Measurements from ENCODE around the gene ICAM2. TPM values are rescaled to one million over a fixed set of nuclear protein-coding genes. Genes with fewer than 3 reads are reported as not detected.

Gene ICAM2
- total RNA-seq, 5 donors from 2014 or later (not counting 1 experiment from before 2014, with no cell fraction given) = 69.6 to 132 (median 116) TPM

GRCh38 chr17:64059756-64060155, 39.3 kb upstream of the ICAM2 start:
- Histone ChIP-seq H3K4me1 (ENCODE audit: control insufficient read depth in 1 of 2, extremely low read depth in 1 of 2, insufficient read depth in 2 of 2, low read length in 2 of 2) (peaks cover 3 to 66% of the 10 kb centered on the region in 2 experiments), H3K36me3 (ENCODE audit: control insufficient read depth in 2 of 2, extremely low read depth in 1 of 2, insufficient read depth in 1 of 2, low read length in 1 of 2) (peaks cover 5 to 70% of the 10 kb centered on the region in 2 donors), H3K27me3 (replicated peaks in 1 of 2; ENCODE audit: control insufficient read depth in 2 of 2, extremely low read depth in 1 of 2, insufficient read depth in 2 of 2, low read length in 1 of 2) (no peaks in the 10 kb centered on the region), H3K9me3 (no peaks in the 10 kb centered on the region), H3K27ac (ENCODE audit: low read length) (peak overlapping the region; percentile 25), H3K4me3 (ENCODE audit: control insufficient read depth in 1 of 2, extremely low read depth in 1 of 2, low read length in 1 of 2) (no peak overlapping the region)
- H3K4me1 Mint-ChIP-seq = peaks cover 19 to 95% (median 49%) of the 10 kb centered on the region in 3 donors
- DNase-seq = no peak
- no peaks in the 10 kb centered on the region for H3K9me3 Mint-ChIP-seq
- ChIA-PET CTCF (interaction anchor here (0.7 to 1.9 kb wide), 3 partner anchors 39 to 1761 kb away, joined by 4 to 5 read pairs (median 5); partner anchors contain the start of gene ICAM2 (in 1 of the 2)), POLR2A (interaction anchor here in 1 of 2 donors (0.5 kb wide), 1 partner anchor 99 kb away, joined by 5 read pairs; no protein-coding TSS in a partner anchor)
- no peaks in the 10 kb centered on the region for H3K27me3 Mint-ChIP-seq
- peak overlapping the region; percentile 42 to 82 for H3K27ac Mint-ChIP-seq
- peaks cover 83% of the 10 kb centered on the region for H3K36me3 Mint-ChIP-seq
- H3K4me3 Mint-ChIP-seq = peak overlapping the region in 2 of 3 donors; percentile 6 to 13
- ATAC-seq (replicated peaks in 1 of 4) = no peak
- 100% methylated on average over 2 of the region's 2 CpGs for WGBS (ENCODE audit: insufficient coverage)

- DNase-seq = no peak
- no peak overlapping the region for H3K4me3 ChIP-seq (ENCODE audit: control insufficient read depth in 1 of 2, extremely low read depth in 1 of 2, low read length in 1 of 2)
- CTCF ChIA-PET = interaction anchor here in 1 of 2 donors (1.9 kb wide), 1 partner anchor 75 kb away, joined by 5 read pairs; no protein-coding TSS in a partner anchor
- 94% methylated on average over 4 of the region's 5 CpGs for WGBS (ENCODE audit: insufficient coverage)
- Mint-ChIP-seq H3K9me3 (no peaks in the 10 kb centered on the region), H3K4me3 (no peak overlapping the region), H3K27me3 (no peaks in the 10 kb centered on the region), H3K36me3 (peaks cover 77% of the 10 kb centered on the region), H3K27ac (peak overlapping the region; percentile 17 to 82), H3K4me1 (peaks cover 19 to 88% (median 38%) of the 10 kb centered on the region in 3 donors)
- no peaks in the 10 kb centered on the region for H3K9me3 ChIP-seq
- no peaks in the 10 kb centered on the region for H3K27me3 ChIP-seq (replicated peaks in 1 of 2; ENCODE audit: control insufficient read depth in 2 of 2, extremely low read depth in 1 of 2, insufficient read depth in 2 of 2, low read length in 1 of 2)
- POLR2A ChIA-PET = interaction anchor here in 1 of 2 donors (0.6 kb wide), 1 partner anchor 16 kb away, joined by 3 read pairs; no protein-coding TSS in a partner anchor
- H3K27ac ChIP-seq (ENCODE audit: low read length) = no peak overlapping the region
- H3K36me3 ChIP-seq (ENCODE audit: control insufficient read depth in 2 of 2, extremely low read depth in 1 of 2, insufficient read depth in 1 of 2, low read length in 1 of 2) = peaks cover 5 to 71% of the 10 kb centered on the region in 2 donors
- H3K4me1 ChIP-seq (ENCODE audit: control insufficient read depth in 1 of 2, extremely low read depth in 1 of 2, insufficient read depth in 2 of 2, low read length in 2 of 2) = peaks cover 3 to 55% of the 10 kb centered on the region in 2 experiments
- no peak for ATAC-seq (replicated peaks in 1 of 4)
Observed at GRCh38 chr17:64058621-64059020, 38.2 kb upstream of the ICAM2 start.

- no peak overlapping the region for H3K4me3 Mint-ChIP-seq
Observed at GRCh38 chr17:64057701-64058263, 37.3 kb upstream of the ICAM2 start.

GRCh38 chr17:64056269-64057005, 36.0 kb upstream of the ICAM2 start:
- Histone ChIP-seq H3K36me3 (ENCODE audit: control insufficient read depth in 2 of 2, extremely low read depth in 1 of 2, insufficient read depth in 1 of 2, low read length in 1 of 2) (peaks cover 5 to 74% of the 10 kb centered on the region in 2 donors), H3K4me1 (ENCODE audit: control insufficient read depth in 1 of 2, extremely low read depth in 1 of 2, insufficient read depth in 2 of 2, low read length in 2 of 2) (peaks cover 9 to 47% of the 10 kb centered on the region in 2 experiments), H3K27me3 (replicated peaks in 1 of 2; ENCODE audit: control insufficient read depth in 2 of 2, extremely low read depth in 1 of 2, insufficient read depth in 2 of 2, low read length in 1 of 2) (no peaks in the 10 kb centered on the region), H3K4me3 (ENCODE audit: control insufficient read depth in 1 of 2, extremely low read depth in 1 of 2, low read length in 1 of 2) (no peak overlapping the region), H3K27ac (ENCODE audit: low read length) (peak overlapping the region; percentile 34), H3K9me3 (no peaks in the 10 kb centered on the region)
- ChIA-PET POLR2A (interaction anchor here (0.5 to 1.0 kb wide), 3 partner anchors 38 to 89 kb away, joined by 3 to 7 read pairs (median 6); no protein-coding TSS in a partner anchor), CTCF (interaction anchor here in 1 of 2 donors (1.1 to 2.2 kb wide), 3 partner anchors 28 to 77 kb away, joined by 4 to 16 read pairs (median 5); no protein-coding TSS in a partner anchor)
- Mint-ChIP-seq H3K4me3 (peak overlapping the region in 1 of 3 donors; percentile 5), H3K27me3 (no peaks in the 10 kb centered on the region), H3K27ac (peak overlapping the region; percentile 86 to 91), H3K4me1 (peaks cover 30 to 88% (median 34%) of the 10 kb centered on the region in 3 donors), H3K36me3 (peaks cover 80% of the 10 kb centered on the region), H3K9me3 (no peaks in the 10 kb centered on the region)
- DNase-seq = no peak
- WGBS (ENCODE audit: insufficient coverage) = 42% methylated on average over 7 of the region's 12 CpGs
- ATAC-seq (replicated peaks in 1 of 4) = peak; percentile 22 to 43 (median 38)

More at GRCh38 chr17:64057701-64058263, 37.3 kb upstream of the ICAM2 start:
- H3K4me1 Mint-ChIP-seq = peaks cover 19 to 88% (median 29%) of the 10 kb centered on the region in 3 donors
- no peaks in the 10 kb centered on the region for H3K27me3 ChIP-seq (replicated peaks in 1 of 2; ENCODE audit: control insufficient read depth in 2 of 2, extremely low read depth in 1 of 2, insufficient read depth in 2 of 2, low read length in 1 of 2)
- H3K9me3 Mint-ChIP-seq = no peaks in the 10 kb centered on the region
- no peaks in the 10 kb centered on the region for H3K9me3 ChIP-seq
- ATAC-seq (replicated peaks in 1 of 4) (no peak), DNase-seq (no peak)
- H3K27ac Mint-ChIP-seq = peak overlapping the region; percentile 86 to 91
- H3K36me3 ChIP-seq (ENCODE audit: control insufficient read depth in 2 of 2, extremely low read depth in 1 of 2, insufficient read depth in 1 of 2, low read length in 1 of 2) = peaks cover 5 to 71% of the 10 kb centered on the region in 2 donors
- ChIA-PET POLR2A (interaction anchor here in 1 of 2 donors (1.1 kb wide), 1 partner anchor 76 kb away, joined by 3 read pairs; no protein-coding TSS in a partner anchor), CTCF (interaction anchor here in 1 of 2 donors (0.8 to 1.1 kb wide), 2 partner anchors 16 to 29 kb away, joined by 3 to 5 read pairs; no protein-coding TSS in a partner anchor)
- peaks cover 77% of the 10 kb centered on the region for H3K36me3 Mint-ChIP-seq
- H3K4me3 ChIP-seq (ENCODE audit: control insufficient read depth in 1 of 2, extremely low read depth in 1 of 2, low read length in 1 of 2) = no peak overlapping the region
- 97% methylated on average over 9 of the region's 9 CpGs for WGBS (ENCODE audit: insufficient coverage)
- peaks cover 3 to 46% of the 10 kb centered on the region in 2 experiments for H3K4me1 ChIP-seq (ENCODE audit: control insufficient read depth in 1 of 2, extremely low read depth in 1 of 2, insufficient read depth in 2 of 2, low read length in 2 of 2)
- H3K27ac ChIP-seq (ENCODE audit: low read length) = no peak overlapping the region
- no peaks in the 10 kb centered on the region for H3K27me3 Mint-ChIP-seq

GRCh38 chr17:64055183-64056142, 35.0 kb upstream of the ICAM2 start:
- no peak for DNase-seq
- peaks cover 13 to 47% of the 10 kb centered on the region in 2 experiments for H3K4me1 ChIP-seq (ENCODE audit: control insufficient read depth in 1 of 2, extremely low read depth in 1 of 2, insufficient read depth in 2 of 2, low read length in 2 of 2)

More at GRCh38 chr17:64055183-64056142, 35.0 kb upstream of the ICAM2 start:
- H3K4me1 Mint-ChIP-seq = peaks cover 35 to 88% (median 37%) of the 10 kb centered on the region in 3 donors
- H3K4me3 Mint-ChIP-seq = no peak overlapping the region
- ChIA-PET POLR2A (interaction anchor here in 1 of 2 donors (0.6 kb wide), 1 partner anchor 74 kb away, joined by 7 read pairs; no protein-coding TSS in a partner anchor), CTCF (interaction anchor here in 1 of 2 donors (1.3 to 2.2 kb wide), 2 partner anchors 32 to 78 kb away, joined by 4 to 16 read pairs; no protein-coding TSS in a partner anchor)
- no peaks in the 10 kb centered on the region for H3K27me3 ChIP-seq (replicated peaks in 1 of 2; ENCODE audit: control insufficient read depth in 2 of 2, extremely low read depth in 1 of 2, insufficient read depth in 2 of 2, low read length in 1 of 2)
- no peak overlapping the region for H3K4me3 ChIP-seq (ENCODE audit: control insufficient read depth in 1 of 2, extremely low read depth in 1 of 2, low read length in 1 of 2)
- no peak for ATAC-seq (replicated peaks in 1 of 4)
- H3K27ac ChIP-seq (ENCODE audit: low read length) = peak overlapping the region; percentile 34
- peak overlapping the region; percentile 86 to 91 for H3K27ac Mint-ChIP-seq
- peaks cover 5 to 71% of the 10 kb centered on the region in 2 donors for H3K36me3 ChIP-seq (ENCODE audit: control insufficient read depth in 2 of 2, extremely low read depth in 1 of 2, insufficient read depth in 1 of 2, low read length in 1 of 2)
- H3K9me3 ChIP-seq = no peaks in the 10 kb centered on the region
- H3K27me3 Mint-ChIP-seq = no peaks in the 10 kb centered on the region
- peaks cover 85% of the 10 kb centered on the region for H3K36me3 Mint-ChIP-seq
- H3K9me3 Mint-ChIP-seq = no peaks in the 10 kb centered on the region
- 97% methylated on average over 15 of the region's 22 CpGs for WGBS (ENCODE audit: insufficient coverage)

Data from T-cell (primary cell).